Nucleus accumbens (tissue), 56 donors: ENCODE data around the gene TOP3B.

Experiments used
- DNase-seq, 56 donors: peaks; one replicate each; lab custom pipeline; 2025; lab: John Stamatoyannopoulos, UW

Gene TOP3B

GRCh38 chr22:21984793-21985192 is 2.2 kb upstream of the TOP3B start:
- DNase-seq: no peak

- DNase-seq: no peak
These were observed 713 bp downstream of the TOP3B start for GRCh38 chr22:21981874-21982273.

GRCh38 chr22:21980547-21980946 is 2.0 kb downstream of the TOP3B start:
- DNase-seq: no peak

GRCh38 chr22:21978564-21979386 is 3.8 kb downstream of the TOP3B start:
- DNase-seq: no peak

GRCh38 chr22:21977814-21978213 is 4.8 kb downstream of the TOP3B start:
- DNase-seq: no peak

- no peak for DNase-seq
These were observed 6.7 kb downstream of the TOP3B start for GRCh38 chr22:21975854-21976345.

- no peak for DNase-seq
These were observed 7.3 kb downstream of the TOP3B start for GRCh38 chr22:21975273-21975672.

- DNase-seq: no peak
These were observed 8.4 kb downstream of the TOP3B start for GRCh38 chr22:21974058-21974649.

GRCh38 chr22:21972806-21973205 is 9.8 kb downstream of the TOP3B start:
- no peak for DNase-seq

- DNase-seq: peak in 24 of 56 donors; percentile 1 to 61 (median 10)
These were observed 10.3 kb downstream of the TOP3B start for GRCh38 chr22:21972293-21972779.

- no peak for DNase-seq
These were observed 10.7 kb downstream of the TOP3B start for GRCh38 chr22:21971858-21972275.

- no peak for DNase-seq
These were observed 11.6 kb downstream of the TOP3B start for GRCh38 chr22:21970800-21971617.

GRCh38 chr22:21970037-21970799 is 12.4 kb downstream of the TOP3B start:
- DNase-seq: no peak

- DNase-seq: no peak
These were observed 14.0 kb downstream of the TOP3B start for GRCh38 chr22:21968452-21969129.

GRCh38 chr22:21967693-21968271 is 14.8 kb downstream of the TOP3B start:
- no peak for DNase-seq

- no peak for DNase-seq
These were observed 15.7 kb downstream of the TOP3B start for GRCh38 chr22:21966643-21967516.

GRCh38 chr22:21965762-21966288 is 16.8 kb downstream of the TOP3B start:
- no peak for DNase-seq

- no peak for DNase-seq
These were observed 17.6 kb downstream of the TOP3B start for GRCh38 chr22:21964918-21965484.
